ENCODE results near the gene KCTD16.

Gene KCTD16

DNA sequence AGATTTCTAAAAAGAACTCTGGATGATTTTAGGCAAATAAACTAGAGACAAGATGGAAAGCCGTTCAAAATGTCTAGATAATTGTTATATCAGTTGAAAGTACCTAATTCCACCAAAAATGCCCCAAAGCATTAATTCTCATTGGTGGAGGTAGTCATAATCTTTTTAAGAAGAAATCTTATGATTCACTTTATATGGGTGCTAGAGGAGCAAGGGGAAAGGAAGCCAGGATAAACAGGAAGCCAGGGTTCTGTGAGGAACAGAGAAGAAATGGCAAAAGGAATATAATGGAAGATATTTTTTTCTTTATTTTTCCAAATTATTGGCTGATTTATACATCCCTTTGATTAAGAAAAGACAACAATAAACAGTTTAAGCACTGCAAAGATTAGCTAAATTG, 8.0 kb upstream of the KCTD16 start:
- H3K9me3 ChIP-seq (ENCODE audit: control insufficient read depth in 1 of 2, low read length in 2 of 2), result no peaks in the 10 kb centered on the region
- no peak overlapping the region for H3K4me3 ChIP-seq (ENCODE audit: low read depth in 1 of 2, low read length in 2 of 2)
- H3K9ac ChIP-seq (ENCODE audit: low read depth in 1 of 2, low read length in 2 of 2), result no peak overlapping the region
- peaks cover 25 to 51% of the 10 kb centered on the region in 2 donors for H3K36me3 ChIP-seq (ENCODE audit: control insufficient read depth in 1 of 2, insufficient read depth in 2 of 2, low read length in 2 of 2)
- H3K27ac ChIP-seq (ENCODE audit: low read depth, low read length), result no peak overlapping the region
- H3K27me3 ChIP-seq (ENCODE audit: control insufficient read depth in 1 of 2, insufficient read depth in 2 of 2, low read length in 2 of 2), result no peaks in the 10 kb centered on the region
- no peaks in the 10 kb centered on the region for H3K4me1 ChIP-seq (ENCODE audit: control insufficient read depth in 1 of 2, insufficient read depth in 2 of 2, low read length in 2 of 2)

DNA sequence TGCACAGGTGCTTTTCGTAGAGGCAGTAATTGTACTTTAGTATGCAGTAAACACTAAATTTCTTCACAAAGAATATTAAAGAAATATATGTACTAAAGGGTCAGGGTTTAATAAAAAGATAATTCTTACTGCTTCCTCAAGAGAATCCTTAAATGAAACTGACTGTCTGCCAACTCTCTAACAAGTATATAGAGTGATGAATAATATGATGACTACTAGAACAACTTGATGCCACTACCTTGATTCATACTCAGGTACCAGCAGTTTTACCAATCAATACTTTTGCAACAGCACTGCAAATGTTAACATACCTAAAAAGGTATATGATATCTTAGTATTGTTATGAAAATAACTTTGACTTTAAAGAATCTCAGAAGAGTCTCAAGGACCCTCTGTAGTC, 4.0 kb upstream of the KCTD16 start:
- Histone ChIP-seq H3K27me3 (ENCODE audit: control insufficient read depth in 1 of 2, insufficient read depth in 2 of 2, low read length in 2 of 2) (no peaks in the 10 kb centered on the region), H3K9ac (ENCODE audit: low read depth in 1 of 2, low read length in 2 of 2) (no peak overlapping the region), H3K4me3 (ENCODE audit: low read depth in 1 of 2, low read length in 2 of 2) (no peak overlapping the region), H3K4me1 (ENCODE audit: control insufficient read depth in 1 of 2, insufficient read depth in 2 of 2, low read length in 2 of 2) (peaks cover 14 to 18% of the 10 kb centered on the region in 2 donors), H3K27ac (ENCODE audit: low read depth, low read length) (no peak overlapping the region), H3K9me3 (ENCODE audit: control insufficient read depth in 1 of 2, low read length in 2 of 2) (no peaks in the 10 kb centered on the region), H3K36me3 (ENCODE audit: control insufficient read depth in 1 of 2, insufficient read depth in 2 of 2, low read length in 2 of 2) (peaks cover 20 to 41% of the 10 kb centered on the region in 2 donors)

DNA sequence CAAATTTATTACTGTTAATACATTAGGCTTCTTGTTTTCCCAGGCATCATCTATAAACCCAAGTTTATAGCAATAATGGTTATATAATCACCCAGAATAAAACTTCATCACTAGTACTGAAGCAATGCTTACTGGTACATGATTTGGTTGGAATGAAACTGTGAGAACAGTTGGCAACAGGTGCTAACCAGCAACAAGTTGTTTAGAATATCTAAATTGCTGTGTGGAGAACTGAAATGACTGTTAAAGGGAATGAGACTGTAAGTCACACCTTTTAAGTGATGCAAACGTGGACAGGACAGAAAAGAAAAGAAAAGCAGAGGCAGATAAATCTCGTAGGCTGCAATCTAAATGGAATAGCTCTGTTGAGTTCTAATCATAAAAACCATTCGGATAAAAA, 2.7 kb upstream of the KCTD16 start:
- Histone ChIP-seq H3K9ac (ENCODE audit: low read depth in 1 of 2, low read length in 2 of 2) (no peak overlapping the region), H3K27me3 (ENCODE audit: control insufficient read depth in 1 of 2, insufficient read depth in 2 of 2, low read length in 2 of 2) (no peaks in the 10 kb centered on the region), H3K27ac (ENCODE audit: low read depth, low read length) (no peak overlapping the region), H3K4me3 (ENCODE audit: low read depth in 1 of 2, low read length in 2 of 2) (no peak overlapping the region), H3K4me1 (ENCODE audit: control insufficient read depth in 1 of 2, insufficient read depth in 2 of 2, low read length in 2 of 2) (peaks cover 14 to 18% of the 10 kb centered on the region in 2 donors), H3K36me3 (ENCODE audit: control insufficient read depth in 1 of 2, insufficient read depth in 2 of 2, low read length in 2 of 2) (peaks cover 12 to 32% of the 10 kb centered on the region in 2 donors), H3K9me3 (ENCODE audit: control insufficient read depth in 1 of 2, low read length in 2 of 2) (no peaks in the 10 kb centered on the region)

DNA sequence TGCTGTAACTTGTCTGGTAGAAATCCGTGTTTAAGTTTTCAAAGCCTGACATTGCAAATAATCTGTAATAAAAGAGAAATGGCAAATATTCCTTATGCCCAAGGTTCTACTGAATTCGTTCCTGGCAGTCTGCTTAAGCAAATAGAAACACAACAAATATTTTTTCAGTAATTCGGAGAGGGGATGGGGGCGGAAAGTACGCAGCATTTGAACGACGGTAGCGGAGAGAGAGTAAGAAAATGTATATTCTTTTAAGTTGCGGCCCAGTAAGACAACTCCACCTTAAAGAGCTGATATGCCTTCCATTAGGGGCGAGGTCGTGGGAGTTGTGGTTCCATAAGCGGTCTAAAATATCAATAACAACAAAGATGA, 783 bp upstream of the KCTD16 start:
- peak overlapping the region; percentile 82 to 92 for H3K9ac ChIP-seq (ENCODE audit: low read depth in 1 of 2, low read length in 2 of 2)

DNA sequence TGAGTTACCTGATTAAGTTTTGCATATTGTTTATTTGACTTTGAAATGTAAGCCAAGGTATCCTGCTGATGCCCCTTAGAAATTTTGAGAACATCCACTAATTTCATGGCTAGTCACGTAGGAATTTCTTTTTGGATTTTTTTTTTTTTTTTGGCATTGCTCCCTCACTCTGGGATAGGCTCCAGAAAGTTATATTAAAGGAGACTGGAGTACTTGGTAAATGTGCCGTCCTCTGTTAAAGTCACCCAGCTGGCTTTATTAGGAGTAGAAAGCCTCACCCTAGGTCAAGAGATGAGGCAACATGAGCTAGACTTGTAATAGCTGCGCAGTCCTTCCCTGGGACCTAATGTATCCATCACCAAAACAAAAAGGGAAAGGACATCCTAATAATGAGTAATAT, 3.1 kb downstream of the KCTD16 start:
- H3K36me3 ChIP-seq (ENCODE audit: control insufficient read depth in 1 of 2, insufficient read depth in 2 of 2, low read length in 2 of 2), result no peaks in the 10 kb centered on the region
- H3K4me3 ChIP-seq (ENCODE audit: low read depth in 1 of 2, low read length in 2 of 2), result no peak overlapping the region
- H3K9ac ChIP-seq (ENCODE audit: low read depth in 1 of 2, low read length in 2 of 2), result no peak overlapping the region
- no peaks in the 10 kb centered on the region for H3K9me3 ChIP-seq (ENCODE audit: control insufficient read depth in 1 of 2, low read length in 2 of 2)
- peaks cover 0 to 4% of the 10 kb centered on the region in 2 donors for H3K27me3 ChIP-seq (ENCODE audit: control insufficient read depth in 1 of 2, insufficient read depth in 2 of 2, low read length in 2 of 2)
- peaks cover 9 to 10% of the 10 kb centered on the region in 2 donors for H3K4me1 ChIP-seq (ENCODE audit: control insufficient read depth in 1 of 2, insufficient read depth in 2 of 2, low read length in 2 of 2)
- H3K27ac ChIP-seq (ENCODE audit: low read depth, low read length), result no peak overlapping the region

More for the DNA sequence above, 783 bp upstream of the KCTD16 start:
- Histone ChIP-seq H3K4me3 (ENCODE audit: low read depth in 1 of 2, low read length in 2 of 2) (peak overlapping the region; percentile 92 to 98), H3K36me3 (ENCODE audit: control insufficient read depth in 1 of 2, insufficient read depth in 2 of 2, low read length in 2 of 2) (peaks cover 5 to 19% of the 10 kb centered on the region in 2 donors), H3K27me3 (ENCODE audit: control insufficient read depth in 1 of 2, insufficient read depth in 2 of 2, low read length in 2 of 2) (peaks cover 0 to 4% of the 10 kb centered on the region in 2 donors), H3K9me3 (ENCODE audit: control insufficient read depth in 1 of 2, low read length in 2 of 2) (no peaks in the 10 kb centered on the region), H3K27ac (ENCODE audit: low read depth, low read length) (peak overlapping the region; percentile 43), H3K4me1 (ENCODE audit: control insufficient read depth in 1 of 2, insufficient read depth in 2 of 2, low read length in 2 of 2) (peaks cover 14 to 18% of the 10 kb centered on the region in 2 donors)

DNA sequence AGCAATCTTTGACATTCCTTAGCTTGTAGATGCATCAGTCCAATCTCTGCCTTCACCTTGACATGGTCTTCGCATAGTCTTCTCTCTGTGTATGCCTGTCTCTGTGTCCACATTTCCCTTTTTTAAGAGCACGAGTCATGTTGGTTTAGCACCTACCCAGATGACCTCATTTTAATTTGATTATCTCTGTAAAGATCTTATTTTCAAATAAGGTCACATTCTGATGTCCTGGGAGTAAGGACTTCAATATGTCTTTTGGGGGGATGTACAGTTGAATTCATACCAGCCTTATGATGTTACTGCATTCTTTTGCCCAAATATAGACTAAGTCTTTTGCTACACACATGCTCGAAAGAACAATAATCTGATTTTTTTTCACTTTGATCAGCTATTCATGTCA, 6.9 kb downstream of the KCTD16 start:
- no peak overlapping the region for H3K9ac ChIP-seq (ENCODE audit: low read depth in 1 of 2, low read length in 2 of 2)
- no peak overlapping the region for H3K27ac ChIP-seq (ENCODE audit: low read depth, low read length)
- peaks cover 0 to 4% of the 10 kb centered on the region in 2 donors for H3K27me3 ChIP-seq (ENCODE audit: control insufficient read depth in 1 of 2, insufficient read depth in 2 of 2, low read length in 2 of 2)
- H3K9me3 ChIP-seq (ENCODE audit: control insufficient read depth in 1 of 2, low read length in 2 of 2), result no peaks in the 10 kb centered on the region
- H3K4me1 ChIP-seq (ENCODE audit: control insufficient read depth in 1 of 2, insufficient read depth in 2 of 2, low read length in 2 of 2), result no peaks in the 10 kb centered on the region
- H3K36me3 ChIP-seq (ENCODE audit: control insufficient read depth in 1 of 2, insufficient read depth in 2 of 2, low read length in 2 of 2), result no peaks in the 10 kb centered on the region
- no peak overlapping the region for H3K4me3 ChIP-seq (ENCODE audit: low read depth in 1 of 2, low read length in 2 of 2)

DNA sequence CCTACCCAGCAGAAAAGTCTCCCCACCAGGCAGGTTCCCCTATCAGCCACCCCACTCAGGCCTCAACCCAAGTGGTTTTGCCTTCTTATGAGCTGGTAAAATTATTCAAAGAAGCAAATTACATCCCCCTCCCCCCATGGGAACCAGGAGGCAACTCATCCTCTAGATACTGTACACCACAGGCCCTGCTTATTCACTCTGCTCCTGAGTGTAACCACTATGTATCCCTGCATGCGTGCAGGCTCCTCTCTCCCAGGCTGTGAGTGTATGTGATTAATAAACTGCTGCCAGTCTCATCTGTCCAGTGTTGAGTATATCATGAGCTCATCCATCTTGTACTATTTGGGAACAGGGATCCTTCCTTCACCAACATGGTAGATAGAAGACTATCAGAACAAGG, 8.6 kb downstream of the KCTD16 start:
- no peaks in the 10 kb centered on the region for H3K9me3 ChIP-seq (ENCODE audit: control insufficient read depth in 1 of 2, low read length in 2 of 2)
- H3K4me3 ChIP-seq (ENCODE audit: low read depth in 1 of 2, low read length in 2 of 2), result no peak overlapping the region
- no peak overlapping the region for H3K27ac ChIP-seq (ENCODE audit: low read depth, low read length)
- H3K4me1 ChIP-seq (ENCODE audit: control insufficient read depth in 1 of 2, insufficient read depth in 2 of 2, low read length in 2 of 2), result no peaks in the 10 kb centered on the region
- no peak overlapping the region for H3K9ac ChIP-seq (ENCODE audit: low read depth in 1 of 2, low read length in 2 of 2)
- peaks cover 0 to 2% of the 10 kb centered on the region in 2 donors for H3K27me3 ChIP-seq (ENCODE audit: control insufficient read depth in 1 of 2, insufficient read depth in 2 of 2, low read length in 2 of 2)
- no peaks in the 10 kb centered on the region for H3K36me3 ChIP-seq (ENCODE audit: control insufficient read depth in 1 of 2, insufficient read depth in 2 of 2, low read length in 2 of 2)

DNA sequence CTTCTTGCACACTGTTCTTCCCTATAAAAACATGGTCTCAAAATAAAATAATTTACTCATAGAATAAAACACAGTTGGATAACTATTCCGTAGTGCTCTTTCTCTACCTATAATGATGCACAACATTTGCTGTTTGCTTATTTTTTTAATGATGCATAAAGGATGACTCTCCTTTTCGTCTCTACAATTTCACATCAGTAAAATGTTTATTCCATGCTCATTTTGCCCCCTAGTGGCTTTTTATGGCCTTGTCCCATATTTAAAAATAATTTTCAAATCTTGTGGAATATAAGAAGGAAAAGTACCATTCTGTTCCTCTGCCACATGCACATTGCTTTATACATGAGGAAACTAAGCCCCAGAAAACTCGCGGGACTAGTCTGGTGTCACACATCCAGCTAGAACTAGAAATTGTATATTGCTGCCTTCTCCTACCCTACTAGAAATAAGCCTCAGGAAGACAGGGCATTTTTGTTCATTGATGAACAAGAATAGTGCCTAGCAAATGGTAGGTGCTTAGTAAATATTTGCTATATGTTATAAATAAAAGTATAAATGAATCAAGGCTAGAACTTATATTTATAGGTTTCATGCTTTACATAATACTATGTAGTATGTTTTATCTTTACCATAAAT, 12.7 kb downstream of the KCTD16 start:
- no peak overlapping the region for H3K4me3 ChIP-seq (ENCODE audit: low read depth in 1 of 2, low read length in 2 of 2)

DNA sequence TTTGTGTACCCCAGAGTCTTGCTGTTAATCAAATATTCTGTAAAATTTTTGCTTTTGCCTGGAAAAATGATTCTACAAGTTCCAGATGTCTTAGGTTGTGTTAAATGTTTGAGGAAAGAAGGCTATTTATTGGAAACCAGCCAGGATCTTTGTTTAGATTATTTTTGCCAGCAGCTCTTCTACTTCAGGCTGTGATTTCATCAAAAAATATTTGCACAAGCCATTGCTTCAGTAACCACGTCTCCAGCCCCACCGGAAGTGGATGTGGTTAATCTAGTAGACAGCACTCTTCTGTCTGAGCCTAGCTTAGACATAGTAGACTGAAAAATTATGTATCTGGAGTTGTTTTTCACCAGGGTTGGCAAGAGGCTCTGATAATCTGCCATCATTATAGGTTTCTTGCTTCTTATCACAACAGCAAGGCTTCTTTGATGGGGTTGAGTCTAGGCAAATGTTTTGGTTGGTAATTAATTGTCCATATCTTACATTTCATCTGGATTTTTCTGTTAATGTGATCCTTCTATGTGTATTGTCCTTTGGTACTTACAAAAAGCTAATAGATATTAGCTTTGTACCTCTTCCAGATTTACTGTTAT, 17.1 kb downstream of the KCTD16 start:
- no peaks in the 10 kb centered on the region for H3K36me3 ChIP-seq (ENCODE audit: control insufficient read depth in 1 of 2, insufficient read depth in 2 of 2, low read length in 2 of 2)
- H3K4me1 ChIP-seq (ENCODE audit: control insufficient read depth in 1 of 2, insufficient read depth in 2 of 2, low read length in 2 of 2), result peaks cover 38 to 40% of the 10 kb centered on the region in 2 donors
- no peaks in the 10 kb centered on the region for H3K9me3 ChIP-seq (ENCODE audit: control insufficient read depth in 1 of 2, low read length in 2 of 2)
- no peaks in the 10 kb centered on the region for H3K27me3 ChIP-seq (ENCODE audit: control insufficient read depth in 1 of 2, insufficient read depth in 2 of 2, low read length in 2 of 2)
- H3K9ac ChIP-seq (ENCODE audit: low read depth in 1 of 2, low read length in 2 of 2), result no peak overlapping the region
- H3K27ac ChIP-seq (ENCODE audit: low read depth, low read length), result no peak overlapping the region
- no peak overlapping the region for H3K4me3 ChIP-seq (ENCODE audit: low read depth in 1 of 2, low read length in 2 of 2)

More for the DNA sequence above, 12.7 kb downstream of the KCTD16 start:
- Histone ChIP-seq H3K9me3 (ENCODE audit: control insufficient read depth in 1 of 2, low read length in 2 of 2) (no peaks in the 10 kb centered on the region), H3K27ac (ENCODE audit: low read depth, low read length) (no peak overlapping the region), H3K9ac (ENCODE audit: low read depth in 1 of 2, low read length in 2 of 2) (no peak overlapping the region), H3K36me3 (ENCODE audit: control insufficient read depth in 1 of 2, insufficient read depth in 2 of 2, low read length in 2 of 2) (no peaks in the 10 kb centered on the region), H3K4me1 (ENCODE audit: control insufficient read depth in 1 of 2, insufficient read depth in 2 of 2, low read length in 2 of 2) (peaks cover 7 to 10% of the 10 kb centered on the region in 2 donors), H3K27me3 (ENCODE audit: control insufficient read depth in 1 of 2, insufficient read depth in 2 of 2, low read length in 2 of 2) (no peaks in the 10 kb centered on the region)

DNA sequence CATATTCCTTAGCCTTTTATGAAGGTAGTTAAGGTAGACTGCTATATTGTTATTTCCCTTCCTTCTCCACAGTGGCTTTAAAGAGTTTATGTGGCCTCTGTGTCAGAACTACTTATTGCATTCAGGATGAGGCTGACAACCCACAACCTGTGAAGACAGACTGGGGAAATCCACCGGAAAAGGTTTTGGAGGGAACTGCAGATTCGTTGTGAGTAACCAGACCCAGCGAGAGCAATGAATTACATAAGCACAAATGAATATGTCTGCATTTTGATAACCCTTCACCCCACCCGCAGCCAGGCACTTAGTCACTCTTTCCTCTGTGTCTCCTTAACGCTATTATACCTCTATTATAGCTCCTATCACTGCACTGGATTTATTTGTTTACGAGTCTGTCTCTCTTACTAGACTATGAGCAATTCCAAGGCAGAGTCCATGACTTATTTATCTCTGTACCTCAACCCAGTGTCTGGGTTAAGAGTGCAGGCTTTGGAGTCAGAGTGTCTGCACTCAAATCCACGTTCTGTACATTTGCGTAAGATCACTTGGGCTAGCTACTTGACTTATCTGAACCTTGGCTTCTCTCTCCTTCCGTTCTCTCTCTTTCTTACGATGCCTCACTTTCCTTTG, 19.2 kb downstream of the KCTD16 start:
- Histone ChIP-seq H3K27me3 (ENCODE audit: control insufficient read depth in 1 of 2, insufficient read depth in 2 of 2, low read length in 2 of 2) (no peaks in the 10 kb centered on the region), H3K36me3 (ENCODE audit: control insufficient read depth in 1 of 2, insufficient read depth in 2 of 2, low read length in 2 of 2) (no peaks in the 10 kb centered on the region), H3K4me1 (ENCODE audit: control insufficient read depth in 1 of 2, insufficient read depth in 2 of 2, low read length in 2 of 2) (peaks cover 38 to 40% of the 10 kb centered on the region in 2 donors), H3K27ac (ENCODE audit: low read depth, low read length) (peak overlapping the region; percentile 7), H3K9me3 (ENCODE audit: control insufficient read depth in 1 of 2, low read length in 2 of 2) (no peaks in the 10 kb centered on the region), H3K4me3 (ENCODE audit: low read depth in 1 of 2, low read length in 2 of 2) (peak overlapping the region in 1 of 2 donors; percentile 20), H3K9ac (ENCODE audit: low read depth in 1 of 2, low read length in 2 of 2) (no peak overlapping the region)

Data from duodenal mucosa (tissue), 2 donors.